ENCODE data around the gene ENKUR.

ENKUR gene

GRCh38 chr10:25015828-25016375 is at the start of gene ENKUR:
Gene ENKUR, minus strand, starts transcription at chr10:25016158. Its CDS starts 222 bp downstream, at chr10:25015936.
- DNase-seq (ENCODE audit: low read depth): peak; percentile 89

GRCh38 chr10:25064401-25064800 is 48.4 kb upstream of the ENKUR start:
- no peak for DNase-seq (ENCODE audit: low read depth)

- DNase-seq (ENCODE audit: low read depth): no peak
Measured at GRCh38 chr10:25063644-25064043, 47.7 kb upstream of the ENKUR start.

GRCh38 chr10:25063157-25063556 is 47.2 kb upstream of the ENKUR start:
- DNase-seq (ENCODE audit: low read depth): no peak

- no peak for DNase-seq (ENCODE audit: low read depth)
Measured at GRCh38 chr10:25061711-25062449, 45.9 kb upstream of the ENKUR start.

- DNase-seq (ENCODE audit: low read depth): no peak
Measured at GRCh38 chr10:25061125-25061524, 45.2 kb upstream of the ENKUR start.

- DNase-seq (ENCODE audit: low read depth): peak; percentile 30
Measured at GRCh38 chr10:25059990-25060389, 44.0 kb upstream of the ENKUR start.

- DNase-seq (ENCODE audit: low read depth): no peak
Measured at GRCh38 chr10:25057886-25058285, 41.9 kb upstream of the ENKUR start.

GRCh38 chr10:25056726-25057125 is 40.8 kb upstream of the ENKUR start:
- DNase-seq (ENCODE audit: low read depth): no peak

- no peak for DNase-seq (ENCODE audit: low read depth)
Measured at GRCh38 chr10:25052012-25052411, 36.1 kb upstream of the ENKUR start.

GRCh38 chr10:25050402-25050801 is 34.4 kb upstream of the ENKUR start:
- no peak for DNase-seq (ENCODE audit: low read depth)

GRCh38 chr10:25049966-25050365 is 34.0 kb upstream of the ENKUR start:
- no peak for DNase-seq (ENCODE audit: low read depth)

GRCh38 chr10:25048450-25048849 is 32.5 kb upstream of the ENKUR start:
- no peak for DNase-seq (ENCODE audit: low read depth)

GRCh38 chr10:25047591-25048301 is 31.8 kb upstream of the ENKUR start:
- no peak for DNase-seq (ENCODE audit: low read depth)

GRCh38 chr10:25047088-25047487 is 31.1 kb upstream of the ENKUR start:
- no peak for DNase-seq (ENCODE audit: low read depth)

- DNase-seq (ENCODE audit: low read depth): no peak
Measured at GRCh38 chr10:25046641-25047040, 30.7 kb upstream of the ENKUR start.

- no peak for DNase-seq (ENCODE audit: low read depth)
Measured at GRCh38 chr10:25039531-25039930, 23.6 kb upstream of the ENKUR start.

GRCh38 chr10:25038325-25038724 is 22.4 kb upstream of the ENKUR start:
- no peak for DNase-seq (ENCODE audit: low read depth)

- no peak for DNase-seq (ENCODE audit: low read depth)
Measured at GRCh38 chr10:25036381-25036780, 20.4 kb upstream of the ENKUR start.

- DNase-seq (ENCODE audit: low read depth): no peak
Measured at GRCh38 chr10:25029519-25029918, 13.6 kb upstream of the ENKUR start.

- DNase-seq (ENCODE audit: low read depth): no peak
Measured at GRCh38 chr10:25028711-25029110, 12.8 kb upstream of the ENKUR start.

GRCh38 chr10:25026463-25026862 is 10.5 kb upstream of the ENKUR start:
- DNase-seq (ENCODE audit: low read depth): no peak

GRCh38 chr10:25024528-25024927 is 8.6 kb upstream of the ENKUR start:
- no peak for DNase-seq (ENCODE audit: low read depth)

Measured in fibroblast of the conjunctiva (primary cell).